CD4-positive, alpha-beta T cell (primary cell): ENCODE measurements around the gene CCDC157. TPM values are rescaled to one million over a fixed set of nuclear protein-coding genes. Genes with fewer than 3 reads are reported as not detected.

Experiments used
- ATAC-seq: fragments of 200-7000 bp; cut with Tn5 transposase; one replicate; pipeline ENCODE4 v1.10.0; 2022; ENCODE audit warnings: mild to moderate bottlenecking; ENCODE audit not compliant: poor library complexity
- CTCF ChIA-PET: fragments of 350-600 bp; sonication (Branson Sonifier 250); formaldehyde crosslinking; loops from one replicate; lab custom pipeline; 2021; ENCODE audit warnings: antibody characterized with exemption, inconsistent platforms; lab: Charles Lee
- POLR2A ChIA-PET: fragments of 350-600 bp; sonication (Branson Sonifier 250); formaldehyde crosslinking; loops from one replicate; lab custom pipeline; 2021; ENCODE audit warnings: antibody characterized with exemption, inconsistent platforms; lab: Charles Lee
- DNase-seq, 14 experiments: peaks; one replicate each; pipeline ENCODE4 v3.0.0-alpha.2; 2013 to 2020; ENCODE audit warnings: mixed read lengths in 2 of 14
- H3K27ac ChIP-seq, 2 donors: one replicate each; pipeline versions ENCODE4 v1.5.1 to v1.7.0; 2013; ENCODE audit warnings: low read length in 2 of 2, low read depth in 1 of 2, mild to moderate bottlenecking in 1 of 2
- H3K27me3 ChIP-seq, 2 experiments: 1 replicate in 1 of 2; 2 replicates in 1 of 2; pipeline versions ENCODE4 v1.6.1 to v1.7.0; 2013; ENCODE audit warnings: low read length in 2 of 2, control low read depth in 1 of 2, mild to moderate bottlenecking in 1 of 2, moderate library complexity in 1 of 2; ENCODE audit not compliant: insufficient read depth in 2 of 2, control insufficient read depth in 1 of 2
- H3K36me3 ChIP-seq: one replicate; pipeline ENCODE4 v1.6.1; 2013; ENCODE audit warnings: low read length, control low read depth; ENCODE audit not compliant: insufficient read depth
- H3K4me1 ChIP-seq: one replicate; pipeline ENCODE4 v1.6.1; 2013; ENCODE audit warnings: low read length, control low read depth; ENCODE audit not compliant: insufficient read depth
- H3K4me3 ChIP-seq: one replicate; pipeline ENCODE4 v1.5.1; 2013; ENCODE audit warnings: mild to moderate bottlenecking, low read length, moderate library complexity
- H3K9me3 ChIP-seq, 2 experiments: 1 replicate in 1 of 2; 2 replicates in 1 of 2; pipeline versions ENCODE4 v1.6.1 to v1.7.0; 2013; ENCODE audit warnings: low read length in 2 of 2, mild to moderate bottlenecking in 2 of 2, control low read depth in 1 of 2, moderate library complexity in 1 of 2; ENCODE audit not compliant: control insufficient read depth in 1 of 2, insufficient read depth in 1 of 2
- H3K27ac Mint-ChIP-seq: one replicate; pipeline ENCODE4 v1.8.0; 2020; ENCODE audit warnings: mixed read lengths
- H3K27me3 Mint-ChIP-seq: one replicate; pipeline ENCODE4 v1.8.0; 2021; ENCODE audit warnings: mixed read lengths
- H3K36me3 Mint-ChIP-seq: one replicate; pipeline ENCODE4 v1.8.0; 2021; ENCODE audit warnings: low read depth, mixed read lengths
- H3K4me1 Mint-ChIP-seq: one replicate; pipeline ENCODE4 v1.8.0; 2021; ENCODE audit warnings: low read depth, mixed read lengths
- H3K4me3 Mint-ChIP-seq: one replicate; pipeline ENCODE4 v1.8.0; 2020; ENCODE audit warnings: mild to moderate bottlenecking, mixed read lengths
- H3K9me3 Mint-ChIP-seq: one replicate; pipeline ENCODE4 v1.8.0; 2020; ENCODE audit warnings: mixed read lengths
- intact Hi-C, 2 experiments: fragments of 100-400 bp; cut with DNase I in 1 of 2; cut with micrococcal nuclease in 1 of 2; formaldehyde crosslinking; loops; one replicate each; pipeline versions ENCODE4 v1.15.1 to v1.9.0; 2023 to 2025; cut with DNase I, micrococcal nuclease
- total RNA-seq, 174 experiments: library from RNA in 2 of 174; stranded (reverse) in 2 of 174; gene quantifications; one replicate each; pipeline ENCODE4 v1.2.3 and lab custom pipeline; 2021 to 2026
- TF ChIP-seq, protein P1 (sequence below): fragments of 200-600 bp; IDR thresholded peaks from one replicate; pipeline ENCODE4 v1.8.0; 2022; ENCODE audit warnings: antibody characterized with exemption, mild to moderate bottlenecking

Gene CCDC157
- total RNA-seq, 2 experiments from 2014 or later: 8.3 to 10.1 TPM

DNA sequence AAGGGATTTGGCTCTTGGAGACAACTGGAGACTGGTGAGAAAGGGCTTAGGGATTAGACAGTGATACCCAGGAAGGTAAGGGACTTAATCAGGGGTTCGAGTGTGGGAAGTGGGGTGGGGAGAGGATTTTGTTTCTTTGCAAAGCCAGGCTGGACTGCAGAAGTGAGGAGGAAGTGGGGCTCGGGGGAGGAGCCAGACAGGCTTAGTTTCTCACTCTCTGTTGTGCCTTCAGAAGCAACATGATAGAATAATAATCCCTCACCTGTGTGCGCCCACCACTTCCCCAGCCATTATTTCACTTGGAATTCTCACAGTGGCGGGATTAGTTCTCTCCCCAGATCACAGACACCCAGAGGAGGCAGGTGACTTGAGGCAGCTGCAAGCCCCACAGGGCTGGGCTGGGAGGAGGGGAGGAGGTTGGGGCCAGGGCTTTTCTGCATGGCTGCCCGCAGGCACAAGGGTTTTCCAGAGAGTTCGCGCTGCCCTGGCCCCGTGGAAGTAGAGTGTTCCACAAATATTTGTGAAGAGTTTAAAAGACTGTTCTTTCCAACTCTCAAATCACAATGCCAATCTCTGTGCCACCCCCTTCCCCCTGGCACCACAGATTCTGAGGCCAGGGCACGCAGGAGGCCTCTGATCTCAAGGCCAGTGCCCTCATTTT lies 36.0 kb downstream of the CCDC157 start:
- Mint-ChIP-seq H3K4me1 (peaks cover 43% of the 10 kb centered on the region), H3K27me3 (no peaks in the 10 kb centered on the region), H3K27ac (peak overlapping the region; percentile 67), H3K4me3 (no peak overlapping the region), H3K9me3 (no peaks in the 10 kb centered on the region), H3K36me3 (no peaks in the 10 kb centered on the region)
- Histone ChIP-seq H3K27ac (no peak overlapping the region), H3K4me1 (peaks cover 43% of the 10 kb centered on the region), H3K36me3 (no peaks in the 10 kb centered on the region), H3K4me3 (no peak overlapping the region), H3K27me3 (peaks cover 0 to 2% of the 10 kb centered on the region in 2 experiments), H3K9me3 (no peaks in the 10 kb centered on the region)
- DNase-seq: peak in 1 of 14 experiments; percentile 20
- no peak for ATAC-seq
- ChIA-PET POLR2A (interaction anchor here (1.2 to 4.4 kb wide), 5 partner anchors 20 to 104 kb away, joined by 3 to 27 read pairs (median 11); partner anchors contain the start of gene CASTOR1), CTCF (interaction anchor here (0.9 to 7.8 kb wide), 5 partner anchors 20 to 105 kb away, joined by 3 to 63 read pairs (median 8); partner anchors contain the start of gene MTFP1)
- TF ChIP-seq, protein P1, sequence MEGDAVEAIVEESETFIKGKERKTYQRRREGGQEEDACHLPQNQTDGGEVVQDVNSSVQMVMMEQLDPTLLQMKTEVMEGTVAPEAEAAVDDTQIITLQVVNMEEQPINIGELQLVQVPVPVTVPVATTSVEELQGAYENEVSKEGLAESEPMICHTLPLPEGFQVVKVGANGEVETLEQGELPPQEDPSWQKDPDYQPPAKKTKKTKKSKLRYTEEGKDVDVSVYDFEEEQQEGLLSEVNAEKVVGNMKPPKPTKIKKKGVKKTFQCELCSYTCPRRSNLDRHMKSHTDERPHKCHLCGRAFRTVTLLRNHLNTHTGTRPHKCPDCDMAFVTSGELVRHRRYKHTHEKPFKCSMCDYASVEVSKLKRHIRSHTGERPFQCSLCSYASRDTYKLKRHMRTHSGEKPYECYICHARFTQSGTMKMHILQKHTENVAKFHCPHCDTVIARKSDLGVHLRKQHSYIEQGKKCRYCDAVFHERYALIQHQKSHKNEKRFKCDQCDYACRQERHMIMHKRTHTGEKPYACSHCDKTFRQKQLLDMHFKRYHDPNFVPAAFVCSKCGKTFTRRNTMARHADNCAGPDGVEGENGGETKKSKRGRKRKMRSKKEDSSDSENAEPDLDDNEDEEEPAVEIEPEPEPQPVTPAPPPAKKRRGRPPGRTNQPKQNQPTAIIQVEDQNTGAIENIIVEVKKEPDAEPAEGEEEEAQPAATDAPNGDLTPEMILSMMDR: no peak
- intact Hi-C loops: loop anchor here (5.0 to 10.0 kb wide), 3 partner anchors 212 to 530 kb away; partner anchors contain the start of gene TCN2 (in 1 of the 2)

DNA sequence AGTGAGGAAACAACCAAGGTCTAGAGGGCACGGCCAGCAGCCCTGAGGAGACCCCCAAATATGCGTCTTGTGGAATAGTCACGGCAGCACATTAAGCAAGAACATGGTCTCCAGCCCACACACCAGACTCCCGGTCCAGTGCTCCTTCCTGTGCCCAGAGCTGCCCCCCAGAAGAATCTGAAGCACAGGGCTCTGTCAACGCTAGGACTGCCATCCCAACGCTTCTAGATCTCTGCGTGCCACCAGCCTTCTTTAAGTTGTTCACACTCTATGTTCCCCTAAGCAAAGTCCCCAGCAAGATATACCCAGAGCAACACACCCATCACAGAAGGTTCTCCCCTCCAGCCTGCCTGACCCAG lies 36.5 kb downstream of the CCDC157 start:
- CTCF ChIA-PET: interaction anchor here (1.0 to 7.8 kb wide), 3 partner anchors 31 to 105 kb away, joined by 6 to 63 read pairs (median 8); partner anchors contain the start of gene MTFP1
- H3K4me3 Mint-ChIP-seq: peak overlapping the region; percentile 42

DNA sequence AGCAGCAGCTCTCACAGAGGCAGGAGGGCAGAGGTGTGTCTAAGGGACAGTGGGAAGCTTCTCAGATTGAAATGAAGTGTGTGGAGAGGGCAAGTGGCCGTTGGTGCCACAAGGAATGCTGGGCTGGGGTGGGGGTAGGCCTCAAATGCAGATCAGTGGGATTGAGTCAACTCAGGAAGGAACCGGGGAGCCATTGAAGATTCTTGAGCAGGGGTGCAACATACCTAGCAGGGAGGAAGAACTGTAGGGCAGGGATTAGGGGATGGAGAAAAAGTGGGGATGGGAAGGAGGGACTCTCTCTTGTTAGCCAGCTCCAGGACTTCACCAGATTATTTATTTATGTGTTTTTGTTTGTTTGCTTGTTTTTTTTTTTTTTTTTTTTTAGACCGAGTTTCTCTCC lies 37.1 kb downstream of the CCDC157 start:
- CTCF ChIA-PET: interaction anchor here (1.0 to 7.8 kb wide), 3 partner anchors 30 to 106 kb away, joined by 6 to 63 read pairs (median 8); partner anchors contain the start of gene MTFP1
- H3K4me3 ChIP-seq: no peak overlapping the region
- Mint-ChIP-seq H3K9me3 (no peaks in the 10 kb centered on the region), H3K4me1 (peaks cover 54% of the 10 kb centered on the region), H3K36me3 (no peaks in the 10 kb centered on the region), H3K27me3 (no peaks in the 10 kb centered on the region), H3K27ac (peak overlapping the region; percentile 21), H3K4me3 (peak overlapping the region; percentile 42)
- H3K4me1 ChIP-seq: peaks cover 54% of the 10 kb centered on the region
- ATAC-seq (no peak), DNase-seq (no peak)
- intact Hi-C loops: loop anchor here (5.0 to 10.0 kb wide), 3 partner anchors 211 to 528 kb away; partner anchors contain the start of gene TCN2 (in 1 of the 2)
- TF ChIP-seq, protein P1: no peak
- no peak overlapping the region for H3K27ac ChIP-seq
- peaks cover 0 to 2% of the 10 kb centered on the region in 2 experiments for H3K27me3 ChIP-seq
- POLR2A ChIA-PET: interaction anchor here (1.2 to 7.9 kb wide), 2 partner anchors 31 to 37 kb away, joined by 3 to 112 read pairs; partner anchors contain the start of genes CCDC157, MTFP1 and SF3A1
- no peaks in the 10 kb centered on the region for H3K36me3 ChIP-seq
- H3K9me3 ChIP-seq: no peaks in the 10 kb centered on the region

More for the DNA sequence above, 36.5 kb downstream of the CCDC157 start:
- Histone ChIP-seq H3K9me3 (no peaks in the 10 kb centered on the region), H3K27ac (no peak overlapping the region), H3K27me3 (peaks cover 0 to 2% of the 10 kb centered on the region in 2 experiments), H3K4me1 (peaks cover 48% of the 10 kb centered on the region), H3K4me3 (no peak overlapping the region), H3K36me3 (no peaks in the 10 kb centered on the region)
- POLR2A ChIA-PET: interaction anchor here (7.9 kb wide), 1 partner anchor 31 kb away, joined by 112 read pairs; the partner anchor contains the start of gene MTFP1
- no peaks in the 10 kb centered on the region for H3K36me3 Mint-ChIP-seq
- no peak for ATAC-seq
- peak overlapping the region; percentile 21 for H3K27ac Mint-ChIP-seq
- H3K27me3 Mint-ChIP-seq: no peaks in the 10 kb centered on the region
- no peak for DNase-seq
- intact Hi-C loops: loop anchor here (5.0 to 10.0 kb wide), 3 partner anchors 212 to 529 kb away; partner anchors contain the start of gene TCN2 (in 1 of the 2)
- H3K9me3 Mint-ChIP-seq: no peaks in the 10 kb centered on the region
- H3K4me1 Mint-ChIP-seq: peaks cover 48% of the 10 kb centered on the region
- TF ChIP-seq, protein P1: no peak
